ENCODE data around the gene CRYBA2.

The CRYBA2 gene

GRCh38 chr2:219021591-219021990, 28.4 kb upstream of the CRYBA2 start:
- Histone ChIP-seq H3K27me3 (ENCODE audit: control insufficient read depth, insufficient read depth, low read length) (no peaks in the 10 kb centered on the region), H3K9ac (ENCODE audit: low read depth, low read length) (no peak overlapping the region), H3K4me1 (ENCODE audit: control insufficient read depth, insufficient read depth, low read length) (no peaks in the 10 kb centered on the region), H3K36me3 (ENCODE audit: control insufficient read depth, insufficient read depth, low read length) (no peaks in the 10 kb centered on the region), H3K9me3 (ENCODE audit: control insufficient read depth, insufficient read depth, low read length) (no peaks in the 10 kb centered on the region), H3K4me3 (ENCODE audit: low read depth, low read length) (no peak overlapping the region)

DNA sequence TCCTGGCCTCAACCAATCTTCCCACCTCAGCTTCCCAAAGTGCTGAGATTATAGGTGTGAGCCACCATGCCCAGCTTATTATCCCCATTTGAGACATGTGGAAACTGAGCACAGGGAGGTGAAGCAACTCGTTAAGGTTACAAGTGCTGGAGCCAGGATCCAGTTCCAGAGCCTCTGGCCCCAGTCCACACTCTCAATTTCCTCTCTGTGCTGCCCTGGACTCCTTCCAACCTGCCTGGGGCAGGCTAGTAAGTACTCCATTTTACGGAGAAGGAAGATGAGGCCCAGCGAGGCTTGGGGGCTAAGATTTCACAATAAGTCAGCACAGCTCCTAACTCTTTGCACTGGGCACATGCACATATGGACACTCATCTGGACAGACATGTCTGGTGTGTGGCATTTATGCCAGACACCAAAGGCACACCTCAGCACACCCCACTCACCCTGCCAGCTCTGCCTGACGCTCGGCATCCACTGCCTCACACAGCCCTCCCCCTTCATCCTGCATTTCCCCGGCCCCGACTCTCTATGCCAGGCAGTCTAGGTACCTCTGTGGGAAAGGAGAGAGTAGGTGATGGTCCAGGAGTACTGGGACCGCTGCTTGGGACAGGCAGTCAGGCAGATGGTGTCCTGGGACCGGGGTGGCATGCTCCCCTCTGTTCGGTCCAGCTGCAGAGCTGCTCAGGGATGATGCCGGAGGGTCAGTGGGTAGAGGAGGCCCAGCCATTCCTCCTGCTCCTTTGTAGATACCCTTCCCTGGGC, 27.6 kb upstream of the CRYBA2 start:
- Histone ChIP-seq H3K36me3 (ENCODE audit: control insufficient read depth, insufficient read depth, low read length) (no peaks in the 10 kb centered on the region), H3K9ac (ENCODE audit: low read depth, low read length) (no peak overlapping the region), H3K4me1 (ENCODE audit: control insufficient read depth, insufficient read depth, low read length) (no peaks in the 10 kb centered on the region), H3K9me3 (ENCODE audit: control insufficient read depth, insufficient read depth, low read length) (no peaks in the 10 kb centered on the region), H3K4me3 (ENCODE audit: low read depth, low read length) (no peak overlapping the region), H3K27me3 (ENCODE audit: control insufficient read depth, insufficient read depth, low read length) (no peaks in the 10 kb centered on the region)

- no peak overlapping the region for H3K9ac ChIP-seq (ENCODE audit: low read depth, low read length)
- H3K27me3 ChIP-seq (ENCODE audit: control insufficient read depth, insufficient read depth, low read length), result peaks cover 6% of the 10 kb centered on the region
- no peak overlapping the region for H3K4me3 ChIP-seq (ENCODE audit: low read depth, low read length)
- H3K9me3 ChIP-seq (ENCODE audit: control insufficient read depth, insufficient read depth, low read length), result no peaks in the 10 kb centered on the region
- no peaks in the 10 kb centered on the region for H3K36me3 ChIP-seq (ENCODE audit: control insufficient read depth, insufficient read depth, low read length)
- no peaks in the 10 kb centered on the region for H3K4me1 ChIP-seq (ENCODE audit: control insufficient read depth, insufficient read depth, low read length)
Measured at GRCh38 chr2:219019436-219019835, 26.2 kb upstream of the CRYBA2 start.

GRCh38 chr2:219018726-219019125, 25.5 kb upstream of the CRYBA2 start:
- Histone ChIP-seq H3K4me1 (ENCODE audit: control insufficient read depth, insufficient read depth, low read length) (no peaks in the 10 kb centered on the region), H3K4me3 (ENCODE audit: low read depth, low read length) (no peak overlapping the region), H3K27me3 (ENCODE audit: control insufficient read depth, insufficient read depth, low read length) (peaks cover 11% of the 10 kb centered on the region), H3K9ac (ENCODE audit: low read depth, low read length) (no peak overlapping the region), H3K36me3 (ENCODE audit: control insufficient read depth, insufficient read depth, low read length) (no peaks in the 10 kb centered on the region), H3K9me3 (ENCODE audit: control insufficient read depth, insufficient read depth, low read length) (no peaks in the 10 kb centered on the region)

DNA sequence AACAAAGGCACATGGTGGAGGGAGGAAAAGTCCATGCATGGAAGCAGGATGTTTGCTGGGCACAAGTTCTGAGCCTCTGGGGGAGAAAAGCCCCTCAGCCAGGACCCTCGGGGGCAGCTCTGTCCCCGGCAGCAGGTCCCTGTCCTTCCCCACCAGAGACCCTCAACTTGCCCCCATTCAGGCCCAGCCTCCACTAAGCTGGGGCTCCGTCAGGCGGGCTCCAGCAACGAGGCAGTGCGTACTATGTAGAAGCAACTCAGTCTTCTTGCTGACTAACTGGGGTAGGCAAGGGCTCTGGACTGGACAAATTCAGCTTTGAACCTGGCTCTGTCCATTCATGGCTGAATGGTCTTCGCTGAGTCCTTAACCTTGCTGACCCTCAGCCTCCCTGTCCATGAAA, 25.1 kb upstream of the CRYBA2 start:
- Histone ChIP-seq H3K9ac (ENCODE audit: low read depth, low read length) (no peak overlapping the region), H3K4me3 (ENCODE audit: low read depth, low read length) (no peak overlapping the region), H3K9me3 (ENCODE audit: control insufficient read depth, insufficient read depth, low read length) (no peaks in the 10 kb centered on the region), H3K27me3 (ENCODE audit: control insufficient read depth, insufficient read depth, low read length) (peaks cover 11% of the 10 kb centered on the region), H3K4me1 (ENCODE audit: control insufficient read depth, insufficient read depth, low read length) (no peaks in the 10 kb centered on the region), H3K36me3 (ENCODE audit: control insufficient read depth, insufficient read depth, low read length) (no peaks in the 10 kb centered on the region)

- no peaks in the 10 kb centered on the region for H3K36me3 ChIP-seq (ENCODE audit: control insufficient read depth, insufficient read depth, low read length)
- no peak overlapping the region for H3K4me3 ChIP-seq (ENCODE audit: low read depth, low read length)
- no peak overlapping the region for H3K9ac ChIP-seq (ENCODE audit: low read depth, low read length)
- no peaks in the 10 kb centered on the region for H3K9me3 ChIP-seq (ENCODE audit: control insufficient read depth, insufficient read depth, low read length)
- peaks cover 14% of the 10 kb centered on the region for H3K27me3 ChIP-seq (ENCODE audit: control insufficient read depth, insufficient read depth, low read length)
- H3K4me1 ChIP-seq (ENCODE audit: control insufficient read depth, insufficient read depth, low read length), result no peaks in the 10 kb centered on the region
Measured at GRCh38 chr2:219017201-219017931, 24.1 kb upstream of the CRYBA2 start.

DNA sequence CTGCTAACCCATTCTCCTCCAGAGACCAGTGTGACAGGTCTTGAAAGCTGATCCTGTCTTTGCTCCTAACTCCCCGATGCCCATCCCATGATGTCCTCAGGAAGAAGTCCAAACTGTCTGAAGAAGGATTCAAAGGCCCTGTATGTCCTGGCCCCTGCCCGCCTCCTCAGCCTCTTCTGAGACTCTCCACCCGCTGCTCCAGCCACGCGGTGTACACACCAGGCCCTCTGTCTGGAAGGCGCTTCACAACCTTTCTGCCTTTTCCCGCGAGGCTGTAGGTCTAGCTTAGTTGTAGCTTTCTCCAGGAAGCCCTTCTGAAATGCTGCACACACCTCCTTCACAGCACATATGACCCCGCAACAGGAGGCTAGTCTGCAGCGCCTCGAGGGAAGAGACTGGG, 23.5 kb upstream of the CRYBA2 start:
- no peak overlapping the region for H3K9ac ChIP-seq (ENCODE audit: low read depth, low read length)
- H3K36me3 ChIP-seq (ENCODE audit: control insufficient read depth, insufficient read depth, low read length), result no peaks in the 10 kb centered on the region
- H3K4me3 ChIP-seq (ENCODE audit: low read depth, low read length), result no peak overlapping the region
- H3K27me3 ChIP-seq (ENCODE audit: control insufficient read depth, insufficient read depth, low read length), result peaks cover 14% of the 10 kb centered on the region
- no peaks in the 10 kb centered on the region for H3K4me1 ChIP-seq (ENCODE audit: control insufficient read depth, insufficient read depth, low read length)
- H3K9me3 ChIP-seq (ENCODE audit: control insufficient read depth, insufficient read depth, low read length), result no peaks in the 10 kb centered on the region

- no peaks in the 10 kb centered on the region for H3K9me3 ChIP-seq (ENCODE audit: control insufficient read depth, insufficient read depth, low read length)
- H3K36me3 ChIP-seq (ENCODE audit: control insufficient read depth, insufficient read depth, low read length), result no peaks in the 10 kb centered on the region
- H3K4me1 ChIP-seq (ENCODE audit: control insufficient read depth, insufficient read depth, low read length), result no peaks in the 10 kb centered on the region
- H3K27me3 ChIP-seq (ENCODE audit: control insufficient read depth, insufficient read depth, low read length), result peaks cover 33% of the 10 kb centered on the region
- H3K4me3 ChIP-seq (ENCODE audit: low read depth, low read length), result no peak overlapping the region
- no peak overlapping the region for H3K9ac ChIP-seq (ENCODE audit: low read depth, low read length)
Measured at GRCh38 chr2:219010873-219011272, 17.7 kb upstream of the CRYBA2 start.

DNA sequence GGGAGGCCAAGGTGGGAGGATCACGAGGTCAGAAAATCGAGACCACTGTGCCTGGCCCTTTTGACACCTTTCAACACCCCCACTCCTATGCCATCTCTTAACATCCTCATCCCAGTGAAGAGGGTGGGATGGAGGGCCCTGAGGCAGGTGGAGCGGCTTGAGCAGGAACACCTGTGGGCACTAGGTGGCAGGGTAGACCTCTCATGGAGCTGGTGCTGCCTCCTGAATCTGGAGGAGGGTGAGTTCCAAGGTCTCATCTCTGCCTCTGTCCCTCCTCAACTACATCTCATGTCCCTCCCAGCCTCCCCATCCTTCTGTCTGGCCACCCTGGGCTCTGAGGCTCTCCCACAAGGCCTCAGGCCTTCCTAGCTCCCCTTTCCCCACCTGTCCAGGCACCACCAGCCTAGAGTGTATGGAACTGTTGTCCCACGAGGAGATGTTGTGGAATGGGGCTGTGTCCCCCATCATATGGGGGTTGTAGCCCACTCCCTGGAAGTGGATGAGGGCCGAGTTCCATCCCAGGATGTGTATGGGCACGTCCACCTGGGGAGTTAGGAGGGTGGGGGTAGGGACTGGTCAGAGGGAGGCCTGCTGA, 17.0 kb upstream of the CRYBA2 start:
- peaks cover 39% of the 10 kb centered on the region for H3K27me3 ChIP-seq (ENCODE audit: control insufficient read depth, insufficient read depth, low read length)

DNA sequence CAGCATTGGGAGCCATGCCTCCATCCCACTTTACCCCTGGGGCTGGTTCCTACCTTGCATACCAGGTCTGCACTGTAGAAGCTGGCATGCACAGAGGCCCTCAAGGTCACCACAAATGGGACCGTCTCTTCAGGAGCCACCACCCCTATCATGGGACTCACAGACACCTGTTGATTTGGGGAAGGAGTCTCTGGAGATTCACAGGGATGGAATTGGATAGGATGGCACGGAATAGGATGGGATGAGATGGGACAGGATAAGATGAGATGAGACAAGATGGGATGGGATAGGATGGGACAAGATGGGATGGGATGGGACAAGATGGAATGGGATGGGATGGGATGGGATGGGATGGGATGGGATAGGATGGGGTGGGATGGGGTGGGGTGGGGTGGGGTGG, 16.1 kb upstream of the CRYBA2 start:
- Histone ChIP-seq H3K27me3 (ENCODE audit: control insufficient read depth, insufficient read depth, low read length) (peaks cover 40% of the 10 kb centered on the region), H3K4me3 (ENCODE audit: low read depth, low read length) (no peak overlapping the region), H3K4me1 (ENCODE audit: control insufficient read depth, insufficient read depth, low read length) (no peaks in the 10 kb centered on the region), H3K9me3 (ENCODE audit: control insufficient read depth, insufficient read depth, low read length) (no peaks in the 10 kb centered on the region), H3K9ac (ENCODE audit: low read depth, low read length) (no peak overlapping the region), H3K36me3 (ENCODE audit: control insufficient read depth, insufficient read depth, low read length) (no peaks in the 10 kb centered on the region)

More for the DNA sequence above, 17.0 kb upstream of the CRYBA2 start:
- H3K9me3 ChIP-seq (ENCODE audit: control insufficient read depth, insufficient read depth, low read length), result no peaks in the 10 kb centered on the region
- no peaks in the 10 kb centered on the region for H3K36me3 ChIP-seq (ENCODE audit: control insufficient read depth, insufficient read depth, low read length)
- H3K4me3 ChIP-seq (ENCODE audit: low read depth, low read length), result no peak overlapping the region
- no peak overlapping the region for H3K9ac ChIP-seq (ENCODE audit: low read depth, low read length)
- no peaks in the 10 kb centered on the region for H3K4me1 ChIP-seq (ENCODE audit: control insufficient read depth, insufficient read depth, low read length)

- Histone ChIP-seq H3K27me3 (ENCODE audit: control insufficient read depth, insufficient read depth, low read length) (peaks cover 81% of the 10 kb centered on the region), H3K9me3 (ENCODE audit: control insufficient read depth, insufficient read depth, low read length) (no peaks in the 10 kb centered on the region), H3K36me3 (ENCODE audit: control insufficient read depth, insufficient read depth, low read length) (no peaks in the 10 kb centered on the region), H3K9ac (ENCODE audit: low read depth, low read length) (no peak overlapping the region), H3K4me1 (ENCODE audit: control insufficient read depth, insufficient read depth, low read length) (peaks cover 15% of the 10 kb centered on the region), H3K4me3 (ENCODE audit: low read depth, low read length) (no peak overlapping the region)
Measured at GRCh38 chr2:219003979-219004378, 10.8 kb upstream of the CRYBA2 start.

DNA sequence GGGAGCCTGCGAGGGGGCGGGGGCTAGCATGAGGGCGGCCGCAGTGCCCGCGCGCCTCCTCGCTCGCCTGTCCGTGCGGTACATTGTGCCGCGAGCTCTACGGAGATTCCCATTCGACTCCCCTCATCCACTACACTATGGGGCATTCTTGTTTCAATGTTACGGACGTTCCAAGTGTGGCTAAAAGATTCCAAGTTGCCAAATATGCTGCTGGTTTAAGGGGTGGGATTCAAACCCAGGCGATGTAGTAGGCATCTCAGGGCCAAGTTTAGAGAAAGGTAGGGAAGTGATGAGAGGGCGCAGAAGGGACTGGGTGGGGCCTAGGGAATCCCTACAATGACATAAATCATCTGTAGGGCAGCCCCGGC, 10.0 kb upstream of the CRYBA2 start:
- H3K9me3 ChIP-seq (ENCODE audit: control insufficient read depth, insufficient read depth, low read length), result no peaks in the 10 kb centered on the region
- peaks cover 17% of the 10 kb centered on the region for H3K4me1 ChIP-seq (ENCODE audit: control insufficient read depth, insufficient read depth, low read length)
- no peak overlapping the region for H3K9ac ChIP-seq (ENCODE audit: low read depth, low read length)
- no peak overlapping the region for H3K4me3 ChIP-seq (ENCODE audit: low read depth, low read length)
- H3K27me3 ChIP-seq (ENCODE audit: control insufficient read depth, insufficient read depth, low read length), result peaks cover 84% of the 10 kb centered on the region
- no peaks in the 10 kb centered on the region for H3K36me3 ChIP-seq (ENCODE audit: control insufficient read depth, insufficient read depth, low read length)

All from iPS-15b (cell line).